Trophoblast cell (in vitro differentiated cells and primary cell): Measurements from ENCODE around the gene SLC23A2.

ENCODE experiments used
- DNase-seq, 2 donors: peaks; one replicate each; pipeline ENCODE4 v3.0.0-alpha.2; 2016
- H2AFZ ChIP-seq: 2 replicates; pipeline ENCODE4 v1.6.1; 2013; ENCODE audit warnings: low read length, moderate library complexity, mild to moderate bottlenecking; ENCODE audit not compliant: insufficient read depth, poor library complexity
- H2AK5ac ChIP-seq: 2 replicates; pipeline ENCODE4 v1.6.1; 2013; ENCODE audit warnings: mild to moderate bottlenecking, low read length
- H2BK120ac ChIP-seq: 2 replicates; pipeline ENCODE4 v1.6.1; 2013; ENCODE audit warnings: low read length, mild to moderate bottlenecking, moderate library complexity; ENCODE audit not compliant: insufficient read depth, poor library complexity
- H2BK12ac ChIP-seq: 2 replicates; pipeline ENCODE4 v1.6.1; 2013; ENCODE audit warnings: mild to moderate bottlenecking, low read length, moderate library complexity
- H2BK5ac ChIP-seq: 2 replicates; pipeline ENCODE4 v1.6.1; 2013; ENCODE audit warnings: low read length, low read depth, moderate library complexity, mild to moderate bottlenecking; ENCODE audit not compliant: poor library complexity
- H3K14ac ChIP-seq: 2 replicates; pipeline ENCODE4 v1.6.1; 2013; ENCODE audit warnings: mild to moderate bottlenecking, low read length
- H3K18ac ChIP-seq: 2 replicates; pipeline ENCODE4 v1.6.1; 2013; ENCODE audit warnings: mild to moderate bottlenecking, low read length
- H3K23ac ChIP-seq: 2 replicates; pipeline ENCODE4 v1.6.1; 2013; ENCODE audit warnings: low read length
- H3K27ac ChIP-seq: 2 replicates; pipeline ENCODE4 v1.5.1; 2013; ENCODE audit warnings: low read depth, mild to moderate bottlenecking, inconsistent platforms, low read length, moderate library complexity
- H3K27me3 ChIP-seq: 2 replicates; pipeline ENCODE4 v1.6.1; 2013; ENCODE audit warnings: inconsistent platforms, mild to moderate bottlenecking, low read length, moderate library complexity; ENCODE audit not compliant: insufficient read depth
- H3K36me3 ChIP-seq, 2 experiments: 1 replicate in 1 of 2; 2 replicates in 1 of 2; pipeline ENCODE4 v1.6.1; 2013; ENCODE audit warnings: low read length in 2 of 2, mild to moderate bottlenecking in 2 of 2, moderate library complexity in 1 of 2; ENCODE audit not compliant: insufficient read depth in 2 of 2, control insufficient read depth in 1 of 2
- H3K4ac ChIP-seq: 2 replicates; pipeline ENCODE4 v1.6.1; 2013; ENCODE audit warnings: low read depth, mild to moderate bottlenecking, low read length, moderate library complexity
- H3K4me1 ChIP-seq, 2 experiments: 1 replicate in 1 of 2; 2 replicates in 1 of 2; pipeline ENCODE4 v1.6.1; 2013; ENCODE audit warnings: low read length in 2 of 2, mild to moderate bottlenecking in 2 of 2, moderate library complexity in 1 of 2; ENCODE audit not compliant: insufficient read depth in 2 of 2, control insufficient read depth in 1 of 2
- H3K4me2 ChIP-seq: 2 replicates; pipeline ENCODE4 v1.6.1; 2013; ENCODE audit warnings: inconsistent platforms, mild to moderate bottlenecking, low read length, moderate library complexity
- H3K4me3 ChIP-seq: 2 replicates; pipeline ENCODE4 v1.5.1; 2013; ENCODE audit warnings: mild to moderate bottlenecking, low read depth, low read length, inconsistent platforms
- H3K79me1 ChIP-seq: one replicate; pipeline ENCODE4 v1.6.1; 2013; ENCODE audit warnings: low read length
- H3K79me2 ChIP-seq: 2 replicates; pipeline ENCODE4 v1.6.1; 2013; ENCODE audit warnings: low read length, mild to moderate bottlenecking; ENCODE audit not compliant: control insufficient read depth, insufficient read depth, poor library complexity
- H3K9ac ChIP-seq: 2 replicates; pipeline ENCODE4 v1.6.1; 2013; ENCODE audit warnings: mild to moderate bottlenecking, low read length
- H3K9me3 ChIP-seq: 2 replicates; pipeline ENCODE4 v1.6.1; 2013; ENCODE audit warnings: low read depth, mild to moderate bottlenecking, control low read depth, inconsistent platforms, low read length; ENCODE audit not compliant: insufficient read depth
- H4K12ac ChIP-seq: 2 replicates; pipeline ENCODE4 v1.6.1; 2013; ENCODE audit warnings: low read depth, mild to moderate bottlenecking, low read length, moderate library complexity
- H4K8ac ChIP-seq: 2 replicates; pipeline ENCODE4 v1.6.1; 2013; ENCODE audit warnings: low read depth, mild to moderate bottlenecking, low read length, moderate library complexity
- H4K91ac ChIP-seq: one replicate; pipeline ENCODE4 v1.6.1; 2013; ENCODE audit warnings: low read depth, mild to moderate bottlenecking, low read length, moderate library complexity
- WGBS: extraction: QIAGEN DNeasy Blood & Tissue Kit; methylation state at CpG from one replicate; pipeline ENCODE4 v1.1.7; 2013; ENCODE audit warnings: missing lambda C conversion rate; ENCODE audit not compliant: insufficient read length, insufficient coverage; ENCODE audit errors: extremely low coverage; 5-methylcytosine and 5-hydroxymethylcytosine counted together

The SLC23A2 gene

DNA sequence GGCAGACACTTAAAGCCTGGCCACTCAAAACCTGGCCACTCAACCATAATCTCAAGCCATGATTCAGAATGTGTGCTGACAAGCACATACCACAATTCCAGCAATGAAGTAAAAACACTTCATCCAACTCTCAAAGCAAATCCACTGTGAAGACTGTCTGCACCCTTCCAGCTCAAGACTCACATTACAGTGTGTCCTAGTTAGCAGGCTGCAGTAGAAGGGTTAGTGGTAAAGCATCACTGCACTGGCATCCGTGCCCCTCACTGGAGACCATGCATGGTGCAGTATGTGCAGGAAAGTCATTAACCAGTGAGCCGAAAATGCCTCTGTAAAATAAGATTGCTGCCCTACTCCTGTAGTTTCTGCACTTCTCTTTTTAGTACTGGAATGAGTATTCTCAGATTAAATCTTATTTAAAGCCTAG is 43.4 kb downstream of the SLC23A2 start:
- H3K4ac ChIP-seq: no peak overlapping the region
- no peak overlapping the region for H3K27ac ChIP-seq
- H2AFZ ChIP-seq: no peak overlapping the region
- no peaks in the 10 kb centered on the region for H3K27me3 ChIP-seq
- H3K36me3 ChIP-seq: no peaks in the 10 kb centered on the region
- no peak overlapping the region for H2BK12ac ChIP-seq
- no peak overlapping the region for H2AK5ac ChIP-seq
- no peaks in the 10 kb centered on the region for H3K9me3 ChIP-seq
- no peak overlapping the region for H2BK5ac ChIP-seq
- no peak overlapping the region for H3K23ac ChIP-seq
- no peaks in the 10 kb centered on the region for H3K79me2 ChIP-seq
- peaks cover 0 to 5% of the 10 kb centered on the region in 2 experiments for H3K4me1 ChIP-seq
- H4K8ac ChIP-seq: no peak overlapping the region
- H3K9ac ChIP-seq: no peak overlapping the region
- no peak overlapping the region for H4K91ac ChIP-seq
- H3K14ac ChIP-seq: no peak overlapping the region
- H3K79me1 ChIP-seq: no peaks in the 10 kb centered on the region
- DNase-seq: peak in 1 of 2 donors; percentile 31
- H3K18ac ChIP-seq: no peak overlapping the region
- no CpG with 5 or more reads among the region's 2 CpGs for WGBS
- H4K12ac ChIP-seq: no peak overlapping the region
- H3K4me3 ChIP-seq: no peak overlapping the region
- no peak overlapping the region for H2BK120ac ChIP-seq
- H3K4me2 ChIP-seq: no peak overlapping the region

DNA sequence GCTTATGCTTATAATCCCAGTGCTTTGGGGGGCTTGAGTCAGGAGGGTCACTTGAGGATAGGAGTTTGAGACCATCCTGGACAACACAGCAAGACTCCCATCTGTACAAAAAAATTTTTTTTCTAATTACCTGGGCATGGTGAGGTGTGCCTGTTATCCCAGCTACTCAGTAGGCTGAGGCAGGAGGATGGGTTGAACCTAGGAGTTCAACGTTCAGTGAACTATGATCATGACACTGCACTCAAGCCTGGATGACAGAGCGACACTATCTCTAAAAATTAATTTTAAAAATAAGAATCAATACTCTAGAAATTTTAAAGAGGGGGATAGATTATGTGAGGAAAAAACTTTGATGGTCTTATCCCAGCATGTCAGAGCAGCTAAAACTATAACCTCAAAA is 44.1 kb downstream of the SLC23A2 start:
- Histone ChIP-seq H3K4me3 (no peak overlapping the region), H4K8ac (no peak overlapping the region), H2AFZ (no peak overlapping the region), H3K9ac (no peak overlapping the region), H3K79me2 (no peaks in the 10 kb centered on the region), H4K91ac (no peak overlapping the region), H3K36me3 (no peaks in the 10 kb centered on the region), H3K27ac (no peak overlapping the region), H3K9me3 (no peaks in the 10 kb centered on the region), H2BK120ac (no peak overlapping the region), H3K4ac (no peak overlapping the region), H4K12ac (no peak overlapping the region), H3K4me2 (no peak overlapping the region), H3K14ac (no peak overlapping the region), H3K23ac (no peak overlapping the region), H2AK5ac (no peak overlapping the region), H2BK12ac (no peak overlapping the region), H3K79me1 (no peaks in the 10 kb centered on the region), H2BK5ac (no peak overlapping the region), H3K4me1 (peaks cover 0 to 2% of the 10 kb centered on the region in 2 experiments), H3K27me3 (no peaks in the 10 kb centered on the region), H3K18ac (no peak overlapping the region)
- WGBS: no CpG with 5 or more reads among the region's 2 CpGs
- no peak for DNase-seq

- peak in 1 of 2 donors; percentile 84 for DNase-seq
- Histone ChIP-seq H2BK120ac (no peak overlapping the region), H2AK5ac (no peak overlapping the region), H3K23ac (no peak overlapping the region), H3K79me2 (no peaks in the 10 kb centered on the region), H3K4me2 (no peak overlapping the region), H3K4ac (no peak overlapping the region), H3K79me1 (no peaks in the 10 kb centered on the region), H2AFZ (no peak overlapping the region), H3K18ac (no peak overlapping the region), H3K14ac (no peak overlapping the region), H4K8ac (no peak overlapping the region), H3K9me3 (no peaks in the 10 kb centered on the region), H3K9ac (no peak overlapping the region), H4K12ac (no peak overlapping the region), H4K91ac (no peak overlapping the region), H3K27ac (no peak overlapping the region), H3K27me3 (no peaks in the 10 kb centered on the region), H3K4me3 (no peak overlapping the region), H3K4me1 (no peaks in the 10 kb centered on the region), H2BK5ac (no peak overlapping the region), H3K36me3 (no peaks in the 10 kb centered on the region), H2BK12ac (no peak overlapping the region)
- WGBS: no CpG with 5 or more reads among the region's 3 CpGs
Observed at GRCh38 chr20:4956200-4956810, 45.0 kb downstream of the SLC23A2 start.

DNA sequence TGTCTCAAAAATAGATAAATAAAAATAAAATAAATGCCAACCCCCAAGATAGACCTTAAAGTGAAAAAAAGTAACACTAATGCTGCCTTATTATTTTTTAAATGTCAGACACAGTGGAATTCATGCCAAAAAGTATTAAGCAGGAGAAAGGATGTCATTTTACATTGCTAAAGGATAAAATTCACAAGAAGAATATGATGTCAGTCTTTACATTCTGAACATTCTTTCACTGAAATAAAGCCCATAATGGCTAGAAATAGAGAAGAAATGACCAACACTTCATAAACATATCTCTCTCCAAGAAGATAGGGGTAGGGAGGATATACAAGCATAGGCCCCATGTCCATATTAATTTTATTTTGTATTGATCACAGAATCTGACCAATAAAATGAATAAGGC is 47.4 kb downstream of the SLC23A2 start:
- no peaks in the 10 kb centered on the region for H3K27me3 ChIP-seq
- H2AK5ac ChIP-seq: no peak overlapping the region
- H4K8ac ChIP-seq: no peak overlapping the region
- no peaks in the 10 kb centered on the region for H3K9me3 ChIP-seq
- no peak overlapping the region for H4K91ac ChIP-seq
- no peak overlapping the region for H3K9ac ChIP-seq
- no peak overlapping the region for H3K27ac ChIP-seq
- H3K23ac ChIP-seq: no peak overlapping the region
- H3K36me3 ChIP-seq: no peaks in the 10 kb centered on the region
- no peak overlapping the region for H2BK12ac ChIP-seq
- H2AFZ ChIP-seq: no peak overlapping the region
- no peak overlapping the region for H2BK5ac ChIP-seq
- no peak overlapping the region for H3K4me3 ChIP-seq
- H3K14ac ChIP-seq: no peak overlapping the region
- H3K4me1 ChIP-seq: no peaks in the 10 kb centered on the region
- DNase-seq: peak in 1 of 2 donors; percentile 38
- no peaks in the 10 kb centered on the region for H3K79me2 ChIP-seq
- no peak overlapping the region for H3K4me2 ChIP-seq
- no peak overlapping the region for H3K4ac ChIP-seq
- no peak overlapping the region for H4K12ac ChIP-seq
- H3K18ac ChIP-seq: no peak overlapping the region
- no peaks in the 10 kb centered on the region for H3K79me1 ChIP-seq
- H2BK120ac ChIP-seq: no peak overlapping the region
